Stimulated activated CD4-positive, alpha-beta T cell treated with anti-CD3 and anti-CD28 coated beads, Interleukin-15, amount 100 ng/mL, for 48 hours (primary cell): ENCODE results near the gene ZNF714.

ENCODE experiments used
- DNase-seq, 2 donors: peaks; one replicate each; pipeline ENCODE4 v3.0.0-alpha.2; 2020; ENCODE audit warnings: low read depth in 2 of 2

Gene ZNF714

DNA sequence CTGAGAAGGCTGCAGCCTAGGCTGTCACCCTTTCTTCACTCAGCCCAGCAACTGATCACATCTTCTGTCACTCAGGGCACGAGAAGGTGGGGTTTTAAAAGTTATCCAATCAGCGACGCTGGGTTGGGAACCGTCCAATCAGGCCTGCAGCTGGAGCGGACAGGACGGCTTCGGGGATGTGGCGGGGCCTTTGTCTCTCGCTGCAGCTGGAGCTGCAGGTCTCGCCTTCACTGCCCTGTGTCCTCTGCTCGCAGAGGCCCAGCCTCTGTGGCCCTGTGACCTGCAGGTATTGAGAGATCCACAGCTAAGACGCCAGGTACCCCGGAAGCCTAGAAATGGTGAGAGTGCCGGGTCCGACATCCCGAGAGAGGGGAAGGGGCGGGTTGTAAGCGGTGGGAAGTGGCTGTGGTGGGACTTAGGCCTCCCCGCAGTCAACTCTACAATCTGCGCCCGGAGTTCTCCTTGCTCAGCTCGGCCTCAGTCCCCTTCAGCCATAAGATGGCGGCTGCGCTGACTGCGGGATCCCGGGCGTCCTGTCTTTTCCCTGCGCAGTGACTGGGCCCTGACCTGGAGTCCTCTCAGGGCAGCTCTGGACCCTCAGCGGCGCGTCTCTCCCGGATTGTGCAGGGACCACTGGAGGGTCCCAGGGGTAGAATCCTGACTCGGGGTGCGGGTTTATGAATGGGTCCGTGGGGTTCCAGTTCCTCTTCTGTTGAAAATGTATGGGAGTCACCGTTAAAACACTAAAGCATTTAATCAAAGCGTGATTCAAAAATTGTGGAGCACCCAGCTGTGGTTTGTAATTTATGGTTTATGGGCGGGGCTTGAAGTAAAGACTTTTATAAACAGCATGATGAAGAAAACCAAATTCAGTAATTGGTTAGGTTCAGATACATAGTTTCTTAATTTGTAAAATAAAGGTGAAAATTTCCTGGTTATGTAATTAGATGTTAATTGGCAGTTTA, at the start of gene ZNF714:
Gene ZNF714 (plus strand): TSS at position 193 of the 965 bp plus-strand sequence. CDS start 16,066 bp downstream, outside the sequence.
- peak; percentile 66 to 79 for DNase-seq

DNA sequence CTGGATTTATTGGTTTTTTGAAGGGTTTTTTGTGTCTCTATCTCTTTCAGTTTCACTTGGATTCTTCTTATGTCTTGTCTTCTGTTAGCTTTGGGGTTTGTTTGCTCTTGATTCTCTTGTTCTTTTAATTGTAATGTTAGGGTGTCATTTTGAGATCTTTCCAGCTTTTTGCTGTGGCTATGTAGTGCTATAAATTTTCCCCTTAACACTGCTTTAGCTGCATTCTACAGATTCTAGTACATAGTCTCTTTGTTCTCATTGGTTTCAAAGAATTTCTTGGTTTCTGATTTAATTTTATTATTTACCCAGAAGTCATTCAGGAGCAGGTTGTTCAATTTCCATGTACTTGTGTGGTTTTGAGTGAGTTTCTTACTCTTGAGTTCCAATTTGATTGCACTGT, 37.0 kb upstream of the ZNF714 start:
- DNase-seq: no peak

GRCh38 chr19:21046489-21046888, 35.5 kb upstream of the ZNF714 start:
- no peak for DNase-seq

DNA sequence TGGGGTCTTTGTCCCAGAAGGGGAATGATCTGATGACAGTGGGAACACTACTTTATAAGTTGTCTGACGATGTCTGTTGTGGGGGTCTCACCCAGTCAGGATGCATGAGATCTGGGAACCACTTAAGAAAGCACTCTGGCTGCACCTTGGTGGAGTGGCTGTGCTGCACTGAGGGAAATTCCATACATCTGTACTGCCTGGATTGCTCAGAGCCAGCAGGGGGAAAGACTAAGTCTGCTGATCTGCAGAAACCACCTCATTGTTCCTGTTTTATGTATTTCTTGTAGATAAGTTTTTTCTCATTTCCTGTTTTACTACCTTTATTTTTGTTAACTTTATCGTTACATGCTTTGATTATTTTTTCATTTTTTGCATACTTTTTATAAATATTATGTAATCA, 34.3 kb upstream of the ZNF714 start:
- no peak for DNase-seq

DNA sequence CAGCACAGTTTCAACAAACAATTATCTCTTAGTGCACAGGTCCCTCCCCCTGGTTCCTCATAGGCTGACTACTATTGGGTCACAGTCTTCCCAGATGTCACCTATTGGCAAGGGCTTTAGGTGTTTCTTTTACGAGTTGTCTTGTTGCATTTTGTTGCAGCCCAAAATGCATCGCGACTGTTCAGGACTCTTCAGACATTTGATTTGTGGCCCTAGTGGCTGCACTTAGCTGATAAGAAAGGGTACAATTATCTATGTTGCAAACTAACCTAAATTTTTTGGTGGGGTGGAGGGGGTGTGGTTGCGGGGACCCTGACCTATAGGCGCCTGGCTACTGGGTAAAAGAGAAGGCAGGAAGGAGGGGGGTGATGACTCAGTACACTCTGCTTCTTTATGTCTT, 29.1 kb upstream of the ZNF714 start:
- DNase-seq: no peak

DNA sequence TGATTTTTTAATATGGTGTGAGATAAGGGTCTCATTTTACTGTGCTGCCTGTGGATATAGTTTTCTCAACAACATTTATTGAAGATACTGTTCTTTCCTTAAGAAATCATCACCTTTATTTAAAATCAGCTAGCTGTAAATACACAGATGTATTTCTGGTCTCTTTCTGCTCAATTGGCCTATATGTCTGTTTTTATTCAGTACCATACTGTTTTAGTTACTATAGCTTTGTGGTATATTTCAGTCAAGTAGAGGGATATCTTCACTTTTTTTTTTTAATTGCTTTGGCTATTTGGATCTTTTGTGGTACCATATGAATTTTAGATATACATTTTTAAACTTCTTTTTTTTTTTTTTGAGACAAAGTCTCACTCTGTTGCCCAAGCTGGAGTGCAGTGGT, 16.7 kb upstream of the ZNF714 start:
- DNase-seq: no peak

- no peak for DNase-seq
Measured at GRCh38 chr19:21084343-21084742, 2.3 kb downstream of the ZNF714 start.

DNA sequence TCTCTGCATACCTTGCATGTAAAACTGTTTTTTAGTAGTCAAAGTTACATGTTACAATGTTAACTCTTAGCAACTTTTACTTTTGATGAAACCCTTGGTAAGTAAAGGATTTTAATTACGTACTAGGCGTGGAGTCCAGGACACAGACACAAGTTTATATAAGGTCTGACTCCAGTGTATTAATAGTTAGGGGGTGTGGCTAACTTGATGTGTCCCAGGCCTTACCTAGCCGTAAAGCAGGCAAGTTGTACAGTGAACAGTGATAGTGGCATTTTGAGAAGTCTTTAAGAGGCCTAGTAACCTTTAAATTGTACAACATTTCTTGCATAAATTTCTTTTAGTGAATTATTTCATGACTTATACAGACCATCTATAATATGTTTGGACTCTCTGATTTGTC, 5.9 kb downstream of the ZNF714 start:
- DNase-seq: no peak

GRCh38 chr19:21092109-21092508, 10.1 kb downstream of the ZNF714 start:
- no peak for DNase-seq

DNA sequence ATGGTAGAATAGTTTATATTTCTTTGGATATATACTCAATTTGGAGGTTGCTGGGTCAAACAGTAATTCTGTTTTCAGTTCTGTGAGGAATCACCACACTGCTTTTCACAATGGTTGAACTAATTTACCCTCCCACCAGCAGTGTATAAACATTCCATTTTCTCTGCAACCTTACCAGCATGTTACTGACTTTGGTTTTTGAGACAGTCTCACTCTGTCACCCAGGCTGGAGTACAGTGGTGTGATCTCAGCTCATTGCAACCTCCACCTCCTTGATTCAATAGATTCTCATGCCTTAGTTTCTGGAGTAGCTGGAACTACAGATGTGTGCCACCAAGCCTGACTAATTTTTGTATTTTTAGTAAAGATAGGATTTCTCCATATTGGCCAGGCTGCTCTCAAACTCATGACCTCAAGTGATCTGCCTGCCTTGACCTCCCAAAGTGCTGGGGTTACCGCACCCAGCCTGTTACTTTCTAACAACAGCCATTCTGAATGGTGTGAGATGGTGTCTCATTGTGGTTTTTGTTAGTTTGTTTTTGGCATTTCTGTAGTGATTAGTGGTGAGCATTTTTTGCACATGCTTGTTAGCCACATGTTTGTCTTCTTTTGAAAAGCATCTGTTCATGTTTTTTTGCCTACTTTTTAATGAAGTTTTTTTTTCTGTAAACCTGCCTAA, 12.5 kb downstream of the ZNF714 start:
- DNase-seq: no peak

- DNase-seq: no peak
Measured at GRCh38 chr19:21098291-21098690, 16.3 kb downstream of the ZNF714 start.

DNA sequence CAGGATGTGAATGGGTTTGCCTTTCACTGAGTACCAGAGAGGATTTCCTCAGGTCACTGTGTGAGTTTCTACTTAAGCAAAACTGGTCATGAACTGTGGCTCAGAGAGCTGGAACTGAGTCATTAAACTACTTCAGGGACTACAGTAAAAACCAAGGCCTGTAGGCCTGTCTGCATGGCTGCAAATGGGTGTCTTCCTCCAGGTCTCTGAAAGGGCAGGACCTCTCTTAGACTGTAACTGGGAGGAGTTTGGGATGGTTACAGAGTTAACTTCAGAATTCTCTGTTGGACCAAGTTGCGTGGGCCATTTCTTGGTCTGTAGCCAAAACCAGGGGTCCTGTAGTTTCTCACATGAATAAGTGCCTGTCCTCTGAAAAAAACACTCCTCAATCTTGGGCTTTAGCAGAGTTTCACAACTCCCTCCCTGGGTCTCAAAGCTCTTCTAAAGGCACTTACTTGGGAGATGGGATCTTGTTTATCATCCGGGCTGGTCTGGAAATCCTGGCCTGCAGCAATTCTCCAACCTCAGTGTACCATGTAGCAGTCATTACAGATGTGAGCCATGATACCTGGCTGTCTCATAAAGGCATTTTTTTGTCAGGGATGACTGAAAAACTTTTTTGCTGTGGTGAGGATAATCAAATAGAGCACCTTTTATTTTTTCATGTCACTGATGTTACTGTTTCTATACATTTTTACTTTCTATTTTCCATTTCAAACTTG, 19.7 kb downstream of the ZNF714 start:
- no peak for DNase-seq

DNA sequence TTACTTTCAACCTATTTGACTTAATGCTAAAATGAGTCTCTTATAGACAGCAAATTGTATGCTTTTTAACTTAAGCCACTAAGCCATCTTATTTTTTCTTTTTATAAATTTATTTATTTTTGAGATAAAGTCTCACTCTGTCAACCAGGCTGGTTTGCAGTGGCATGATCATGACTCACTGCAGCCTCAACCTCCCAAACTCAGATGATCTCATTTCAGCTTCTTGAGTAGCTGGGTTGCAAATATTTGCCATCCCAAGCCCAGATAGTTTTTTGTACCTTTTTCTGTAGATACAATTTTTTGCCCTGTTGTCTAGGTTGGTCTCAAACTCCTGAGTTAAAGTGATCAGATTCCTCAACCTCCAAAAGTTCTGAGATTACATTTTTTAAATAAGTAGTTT, 27.1 kb downstream of the ZNF714 start:
- no peak for DNase-seq

GRCh38 chr19:21110183-21110582, 28.2 kb downstream of the ZNF714 start:
- no peak for DNase-seq

GRCh38 chr19:21115430-21115829, 33.4 kb downstream of the ZNF714 start:
- DNase-seq: no peak

- DNase-seq: no peak
Measured at GRCh38 chr19:21117041-21117907, 35.3 kb downstream of the ZNF714 start.

GRCh38 chr19:21126078-21126477, 44.1 kb downstream of the ZNF714 start:
- no peak for DNase-seq

- no peak for DNase-seq
Measured at GRCh38 chr19:21127001-21127400, 45.0 kb downstream of the ZNF714 start.

- DNase-seq: no peak
Measured at GRCh38 chr19:21127898-21128297, 45.9 kb downstream of the ZNF714 start.

GRCh38 chr19:21128901-21129698, 47.1 kb downstream of the ZNF714 start:
- DNase-seq: no peak
